OCI-LY3 (cell line): ENCODE results near the gene ADRA2B.

ENCODE experiments used
- CTCF ChIP-seq: fragments of 200-600, 300-600 bp; sonication (generic); IDR thresholded peaks from 2 replicates; pipeline ENCODE4 v1.5.1; 2014; ENCODE audit warnings: antibody characterized with exemption, low read length, low read depth
- EZH2phosphoT487 ChIP-seq: fragments of 200-600 bp; shearing (Covaris generic); IDR thresholded peaks from 2 replicates; pipeline ENCODE4 v1.6.1; 2018; ENCODE audit warnings: antibody characterized with exemption, mixed run types, low read depth

GRCh38 chr2:96092951-96093350 lies 23.4 kb downstream of the ADRA2B start:
- TF ChIP-seq CTCF, result no peak
- TF ChIP-seq EZH2phosphoT487, result no peak
